PFSK-1 (cell line): ENCODE results near the gene FOXJ3.

ENCODE experiments used
- FOXP2 ChIP-seq: optimal IDR thresholded peaks from 2 replicates; pipeline ENCODE3; 2011; ENCODE audit warnings: borderline replicate concordance, control low read depth, inconsistent platforms; ENCODE audit not compliant: insufficient read depth; ENCODE audit errors: extremely low read length, extremely low read depth
- POLR2AphosphoS5 ChIP-seq: IDR thresholded peaks from 2 replicates; pipeline ENCODE4 v1.6.1; 2012; ENCODE audit warnings: low read depth, mild to moderate bottlenecking, control low read depth, low read length, moderate library complexity
- SIN3A ChIP-seq: IDR thresholded peaks from 2 replicates; pipeline ENCODE4 v1.6.1; 2012; ENCODE audit warnings: mild to moderate bottlenecking, low read length, moderate library complexity, borderline replicate concordance; ENCODE audit not compliant: insufficient read depth
- TAF1 ChIP-seq: IDR thresholded peaks from 2 replicates; pipeline ENCODE4 v1.6.1; 2012; ENCODE audit warnings: low read length, control low read depth, borderline replicate concordance; ENCODE audit not compliant: insufficient read depth
- TF ChIP-seq, protein P1 (sequence below), 2 experiments: IDR thresholded peaks; 2 replicates each; pipeline versions ENCODE4 v1.6.1 to v1.8.0; 2011 to 2012; ENCODE audit warnings: low read depth in 2 of 2, low read length in 2 of 2, control low read depth in 1 of 2, inconsistent platforms in 1 of 2, mild to moderate bottlenecking in 1 of 2, moderate library complexity in 1 of 2; ENCODE audit not compliant: insufficient read depth in 1 of 2

Gene FOXJ3

DNA sequence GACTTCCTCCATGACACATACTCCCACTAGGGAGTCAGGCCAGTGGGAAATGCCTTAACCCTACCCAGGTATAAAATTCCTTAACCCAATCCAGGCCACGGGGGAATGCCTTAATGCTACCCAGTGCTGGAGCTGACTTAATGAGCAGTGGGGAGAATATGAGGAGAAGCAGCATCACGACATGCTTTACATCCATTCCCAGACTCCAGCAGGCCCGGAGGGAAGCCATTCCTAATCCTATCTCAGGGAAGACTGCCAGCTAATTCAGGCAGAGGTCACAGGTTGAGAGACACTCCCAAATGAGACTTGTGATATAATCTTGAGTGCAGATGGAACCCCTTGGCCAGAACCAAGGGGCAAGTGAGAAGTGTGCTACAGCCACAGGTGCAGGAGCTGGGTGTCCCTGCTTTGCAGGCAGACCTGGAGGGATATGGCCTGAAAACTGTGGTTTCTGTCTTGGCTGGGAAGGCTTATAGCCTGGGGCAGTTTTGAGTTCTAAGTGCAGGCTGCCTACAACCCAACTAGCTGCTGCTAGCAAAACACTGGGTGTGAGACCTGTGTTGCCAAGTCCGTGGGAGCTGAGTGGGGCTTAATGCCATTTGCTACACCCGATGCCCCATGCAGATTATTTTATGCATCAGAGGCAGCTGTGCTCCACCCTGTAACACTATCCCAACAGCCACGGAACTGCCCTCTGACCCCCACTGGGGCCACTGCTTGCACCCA is 125.3 kb downstream of the FOXJ3 start:
- TF ChIP-seq, protein P1, sequence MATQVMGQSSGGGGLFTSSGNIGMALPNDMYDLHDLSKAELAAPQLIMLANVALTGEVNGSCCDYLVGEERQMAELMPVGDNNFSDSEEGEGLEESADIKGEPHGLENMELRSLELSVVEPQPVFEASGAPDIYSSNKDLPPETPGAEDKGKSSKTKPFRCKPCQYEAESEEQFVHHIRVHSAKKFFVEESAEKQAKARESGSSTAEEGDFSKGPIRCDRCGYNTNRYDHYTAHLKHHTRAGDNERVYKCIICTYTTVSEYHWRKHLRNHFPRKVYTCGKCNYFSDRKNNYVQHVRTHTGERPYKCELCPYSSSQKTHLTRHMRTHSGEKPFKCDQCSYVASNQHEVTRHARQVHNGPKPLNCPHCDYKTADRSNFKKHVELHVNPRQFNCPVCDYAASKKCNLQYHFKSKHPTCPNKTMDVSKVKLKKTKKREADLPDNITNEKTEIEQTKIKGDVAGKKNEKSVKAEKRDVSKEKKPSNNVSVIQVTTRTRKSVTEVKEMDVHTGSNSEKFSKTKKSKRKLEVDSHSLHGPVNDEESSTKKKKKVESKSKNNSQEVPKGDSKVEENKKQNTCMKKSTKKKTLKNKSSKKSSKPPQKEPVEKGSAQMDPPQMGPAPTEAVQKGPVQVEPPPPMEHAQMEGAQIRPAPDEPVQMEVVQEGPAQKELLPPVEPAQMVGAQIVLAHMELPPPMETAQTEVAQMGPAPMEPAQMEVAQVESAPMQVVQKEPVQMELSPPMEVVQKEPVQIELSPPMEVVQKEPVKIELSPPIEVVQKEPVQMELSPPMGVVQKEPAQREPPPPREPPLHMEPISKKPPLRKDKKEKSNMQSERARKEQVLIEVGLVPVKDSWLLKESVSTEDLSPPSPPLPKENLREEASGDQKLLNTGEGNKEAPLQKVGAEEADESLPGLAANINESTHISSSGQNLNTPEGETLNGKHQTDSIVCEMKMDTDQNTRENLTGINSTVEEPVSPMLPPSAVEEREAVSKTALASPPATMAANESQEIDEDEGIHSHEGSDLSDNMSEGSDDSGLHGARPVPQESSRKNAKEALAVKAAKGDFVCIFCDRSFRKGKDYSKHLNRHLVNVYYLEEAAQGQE (IDR thresholded peaks at IDR 0.05; ENCODE audit: insufficient read depth in 1 of 2, low read depth in 2 of 2, low read length in 2 of 2) = no peak
- no peak for TF ChIP-seq POLR2AphosphoS5
- TF ChIP-seq FOXP2 = no peak

- TF ChIP-seq TAF1 (no peak), SIN3A (no peak), POLR2AphosphoS5 (no peak), FOXP2 (no peak)
- TF ChIP-seq, protein P1 (IDR thresholded peaks at IDR 0.05; ENCODE audit: insufficient read depth in 1 of 2, low read depth in 2 of 2, low read length in 2 of 2) = no peak
These were observed 128.9 kb downstream of the FOXJ3 start for GRCh38 chr1:42206164-42206563.

DNA sequence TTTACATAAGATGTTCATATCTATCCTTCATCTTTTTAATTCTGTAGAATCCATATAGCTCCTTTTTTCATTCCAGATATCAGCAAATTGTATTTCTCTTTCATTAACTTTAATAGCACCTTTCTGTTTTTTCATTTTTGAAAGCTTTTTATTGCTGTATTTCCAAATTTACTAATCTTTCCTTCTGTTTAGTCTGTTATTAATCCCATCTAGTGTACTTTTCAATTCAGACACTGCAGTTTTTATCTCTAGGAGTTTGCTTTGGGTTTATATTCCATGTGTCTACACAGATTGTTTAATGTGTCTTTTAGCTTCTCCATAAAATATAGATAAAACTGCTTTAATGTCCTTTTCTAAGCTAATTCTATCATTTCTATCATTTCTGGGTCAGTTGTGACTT is 133.0 kb downstream of the FOXJ3 start:
- TF ChIP-seq FOXP2 (no peak), TAF1 (no peak), POLR2AphosphoS5 (no peak), SIN3A (no peak)
- TF ChIP-seq, protein P1 (IDR thresholded peaks at IDR 0.05; ENCODE audit: insufficient read depth in 1 of 2, low read depth in 2 of 2, low read length in 2 of 2) = no peak

DNA sequence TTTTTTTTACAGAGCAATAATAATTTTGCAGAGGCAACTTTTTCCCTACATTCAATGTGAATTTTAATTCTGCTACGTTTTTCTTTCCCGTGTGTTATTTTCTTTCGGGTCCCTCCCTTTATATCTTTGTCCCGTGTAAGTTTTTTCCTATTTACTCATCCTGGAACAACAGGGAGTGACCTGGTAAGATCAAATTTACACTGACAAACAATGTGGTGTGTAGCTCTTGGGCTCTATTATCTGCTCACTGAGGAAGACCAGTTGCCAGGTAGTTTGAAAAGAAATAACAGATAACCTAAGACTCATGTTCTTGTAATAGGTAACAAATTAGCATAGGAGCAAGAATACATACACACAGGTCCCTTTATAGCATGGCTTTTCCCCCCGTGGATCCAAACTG is 136.8 kb downstream of the FOXJ3 start:
- TF ChIP-seq TAF1 (no peak), SIN3A (no peak), POLR2AphosphoS5 (no peak), FOXP2 (no peak)
- TF ChIP-seq, protein P1 (IDR thresholded peaks at IDR 0.05; ENCODE audit: insufficient read depth in 1 of 2, low read depth in 2 of 2, low read length in 2 of 2) = no peak

DNA sequence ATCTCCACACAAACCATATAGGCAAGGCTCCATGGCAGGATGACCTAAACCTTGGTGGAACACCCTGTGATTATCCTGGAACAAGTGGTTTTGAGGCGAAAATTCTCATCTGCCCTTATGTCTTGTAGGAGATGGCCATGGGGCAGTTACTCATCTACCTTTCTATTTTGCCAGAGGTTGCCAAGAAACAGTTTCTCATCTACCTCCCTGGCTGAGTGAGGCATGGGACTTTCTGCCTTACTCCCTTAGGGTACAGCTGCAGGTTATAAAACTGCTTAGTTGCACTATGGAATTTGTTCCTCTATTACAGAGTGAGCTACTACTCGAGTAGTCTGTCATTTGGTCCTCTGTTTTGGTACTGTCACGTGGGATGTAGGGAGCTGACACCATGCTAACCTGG is 139.2 kb downstream of the FOXJ3 start:
- TF ChIP-seq FOXP2 (no peak), TAF1 (no peak), POLR2AphosphoS5 (no peak), SIN3A (no peak)
- TF ChIP-seq, protein P1 (IDR thresholded peaks at IDR 0.05; ENCODE audit: insufficient read depth in 1 of 2, low read depth in 2 of 2, low read length in 2 of 2) = no peak
